Bronchial epithelial cell (primary cell): ENCODE measurements around the gene CWC27. TPM values are rescaled to one million over a fixed set of nuclear protein-coding genes. Genes with fewer than 3 reads are reported as not detected.

Source experiments
- DNase-seq: peaks from one replicate; pipeline ENCODE4 v3.0.0-alpha.2; 2010; ENCODE audit warnings: low read depth
- FAIRE-seq: peaks from 2 replicates; lab custom pipeline; 2011; peaks lifted over from hg19 to GRCh38; lab: Jason Lieb, UNC
- H3K27me3 ChIP-seq: 2 replicates; pipeline ENCODE4 v1.5.1; 2011; ENCODE audit warnings: low read length; ENCODE audit not compliant: control insufficient read depth, insufficient read depth
- H3K36me3 ChIP-seq: 2 replicates; pipeline ENCODE4 v1.5.1; 2011; ENCODE audit warnings: low read length; ENCODE audit not compliant: control insufficient read depth, insufficient read depth
- H3K4me3 ChIP-seq: 2 replicates; pipeline ENCODE4 v1.5.1; 2011; ENCODE audit warnings: mild to moderate bottlenecking, low read depth, low read length, control low read depth
- CTCF ChIP-seq: IDR thresholded peaks from 2 replicates; pipeline ENCODE4 v1.5.1; 2011; ENCODE audit warnings: mild to moderate bottlenecking, moderate library complexity, low read length, control low read depth, inconsistent platforms; ENCODE audit not compliant: insufficient read depth, severe bottlenecking
- total RNA-seq: library from RNA; depleted of rRNA; stranded (reverse); fragments of >200 nt; gene quantifications from 2 replicates; pipeline ENCODE4 v1.2.1, GENCODE V29; 2014

CWC27 gene
- total RNA-seq, 1 donor from 2014 or later, result 24.7 TPM

DNA sequence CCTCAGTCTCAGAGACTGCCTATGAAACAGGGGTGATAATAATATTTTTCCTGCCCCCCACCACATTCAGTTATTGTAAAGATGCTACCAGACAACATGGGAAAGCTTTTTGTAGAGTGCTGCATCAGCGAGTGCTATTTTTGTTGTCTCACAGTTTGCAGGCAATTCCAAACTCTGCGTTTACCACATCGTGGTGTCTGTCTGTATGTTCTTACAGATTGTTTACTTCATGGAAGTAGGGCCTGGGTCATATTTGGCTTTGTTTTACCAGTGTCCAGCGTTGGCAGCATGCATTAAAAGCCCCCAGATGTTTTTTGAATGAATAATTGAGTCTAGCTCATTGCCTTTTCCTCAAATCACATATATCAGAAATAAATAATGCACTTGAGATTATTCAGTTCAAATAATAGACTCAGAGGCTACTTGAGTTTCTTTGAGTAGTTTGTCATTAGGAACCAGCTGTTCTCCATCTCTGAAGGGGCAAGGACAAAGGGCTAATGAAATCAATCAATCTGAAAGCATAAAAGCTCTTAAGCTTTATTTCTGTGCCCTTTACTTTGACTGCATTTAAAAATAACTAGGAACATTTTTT lies 243.7 kb downstream of the CWC27 start:
- TF ChIP-seq CTCF, result no peak
- DNase-seq (no peak), FAIRE-seq (no peak)
- no peaks in the 10 kb centered on the region for H3K27me3 ChIP-seq
- H3K36me3 ChIP-seq, result no peaks in the 10 kb centered on the region
- H3K4me3 ChIP-seq, result no peak overlapping the region

DNA sequence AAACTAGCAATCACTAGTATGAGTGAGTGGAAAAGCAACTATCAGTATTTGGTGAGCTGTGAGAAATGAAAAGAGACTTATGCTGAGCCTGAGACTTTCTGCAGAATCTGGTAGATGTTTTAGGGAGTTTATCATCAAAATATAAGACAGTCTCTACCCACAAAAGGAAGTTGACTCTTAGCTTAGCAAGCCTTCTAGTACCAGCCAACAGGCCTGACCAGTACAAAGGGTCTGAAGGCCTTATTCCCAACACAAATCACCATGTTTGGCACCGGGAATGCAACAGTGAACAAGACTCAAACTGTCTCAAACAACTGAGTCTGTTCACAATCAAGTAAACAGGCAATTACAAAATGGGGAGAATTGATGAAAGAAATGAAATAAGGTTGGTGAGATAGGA lies 244.4 kb downstream of the CWC27 start:
- Histone ChIP-seq H3K27me3 (no peaks in the 10 kb centered on the region), H3K36me3 (no peaks in the 10 kb centered on the region), H3K4me3 (no peak overlapping the region)
- TF ChIP-seq CTCF, result no peak
- no peak for FAIRE-seq
- no peak for DNase-seq

DNA sequence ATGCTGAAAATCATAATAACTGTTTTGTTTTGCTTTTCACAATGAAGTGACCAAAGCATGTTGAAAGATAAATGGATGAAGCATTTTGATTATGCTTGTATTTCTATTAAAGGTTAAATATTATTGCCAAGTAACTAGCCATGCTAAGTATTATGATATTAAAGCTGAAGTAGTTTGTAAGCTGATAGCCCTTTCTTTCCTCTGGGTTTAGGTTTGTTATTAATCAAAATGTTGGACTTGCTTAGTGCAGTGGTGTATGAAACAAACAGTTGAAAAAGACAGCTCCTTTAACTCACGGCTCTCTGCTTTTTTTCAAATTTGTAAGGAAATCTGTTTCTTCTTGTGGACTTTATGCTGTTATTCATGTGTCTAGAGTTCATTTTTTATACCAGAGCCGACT lies 246.0 kb downstream of the CWC27 start:
- no peak for DNase-seq
- H3K27me3 ChIP-seq, result no peaks in the 10 kb centered on the region
- FAIRE-seq, result no peak
- peaks cover 2% of the 10 kb centered on the region for H3K36me3 ChIP-seq
- no peak for TF ChIP-seq CTCF
- no peak overlapping the region for H3K4me3 ChIP-seq

GRCh38 chr5:65015767-65016166 lies 247.0 kb downstream of the CWC27 start:
- no peak for FAIRE-seq
- no peak for TF ChIP-seq CTCF
- H3K27me3 ChIP-seq, result no peaks in the 10 kb centered on the region
- peaks cover 2% of the 10 kb centered on the region for H3K36me3 ChIP-seq
- no peak overlapping the region for H3K4me3 ChIP-seq
- no peak for DNase-seq

DNA sequence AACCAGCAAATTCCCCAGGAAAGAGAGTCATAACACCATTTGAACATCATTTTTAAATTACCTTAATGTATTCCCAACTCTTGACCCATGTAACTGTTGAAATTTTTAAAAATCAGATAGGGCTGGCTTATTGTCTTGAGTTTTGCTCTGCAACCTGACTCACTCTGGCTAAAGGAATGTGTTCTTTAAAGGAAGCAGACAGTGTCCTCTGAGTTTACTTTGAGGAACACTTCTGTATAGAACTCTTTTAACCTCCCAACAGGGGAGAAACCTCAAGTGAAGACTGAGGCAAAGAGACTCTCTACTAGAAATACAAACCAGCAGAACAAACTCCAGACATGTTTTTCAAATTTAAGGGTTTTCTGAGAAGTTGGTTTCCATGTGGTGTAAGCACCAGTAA lies 248.9 kb downstream of the CWC27 start:
- FAIRE-seq, result no peak

More for the DNA sequence above, 248.9 kb downstream of the CWC27 start:
- no peak for DNase-seq
- H3K36me3 ChIP-seq, result peaks cover 2% of the 10 kb centered on the region
- TF ChIP-seq CTCF, result no peak
- no peaks in the 10 kb centered on the region for H3K27me3 ChIP-seq
- H3K4me3 ChIP-seq, result no peak overlapping the region
